Caco-2 (cell line): ENCODE data around the gene RUNX2. TPM values are rescaled to one million over a fixed set of nuclear protein-coding genes. Genes with fewer than 3 reads are reported as not detected.
A peak's percentile ranks its signal among the peaks of the same experiment; 100 is the strongest.

Experiments
- BruUV-seq: library from RNA; stranded (reverse); fragments of 400-500 nt; replicated peaks from 2 replicates; lab custom pipeline; 2021; lab: Mats Ljungman, UMichigan
- CTCF ChIA-PET: fragments of 300-600 bp; sonication (Branson Sonifier 250); formaldehyde crosslinking; loops from one replicate; lab custom pipeline; 2022; ENCODE audit warnings: antibody characterized with exemption; lab: Charles Lee
- POLR2A ChIA-PET: fragments of 300-600 bp; sonication (Branson Sonifier 250); formaldehyde crosslinking; loops from one replicate; lab custom pipeline; 2022; ENCODE audit warnings: antibody characterized with exemption; lab: Charles Lee
- DNase-seq, 2 experiments: peaks; one replicate each; pipeline versions ENCODE4 v3.0.0 to v3.0.0-alpha.2; 2020 to 2022
- H3K27me3 ChIP-seq: replicated peaks from 2 replicates; pipeline ENCODE4 v1.6.0; 2011; ENCODE audit warnings: low read length; ENCODE audit not compliant: control insufficient read depth, insufficient read depth
- H3K36me3 ChIP-seq: 2 replicates; pipeline ENCODE4 v1.5.1; 2011; ENCODE audit warnings: low read length; ENCODE audit not compliant: control insufficient read depth, insufficient read depth
- H3K4me1 ChIP-seq: fragments of 250-450 bp; sonication (Bioruptor Pico); 2 replicates; pipeline ENCODE4 v1.5.1; 2020; ENCODE audit warnings: mild to moderate bottlenecking
- H3K4me3 ChIP-seq: 2 replicates; pipeline ENCODE4 v1.5.1; 2011; ENCODE audit warnings: low read depth, mild to moderate bottlenecking, control low read depth, low read length
- H3K9me3 ChIP-seq: fragments of 250-450 bp; sonication (Bioruptor Pico); 2 replicates; pipeline ENCODE4 v1.5.1; 2020; ENCODE audit warnings: mild to moderate bottlenecking, moderate library complexity
- H3K27ac Mint-ChIP-seq: one replicate; pipeline ENCODE4 v1.8.0; 2022; ENCODE audit warnings: mixed read lengths; ENCODE audit not compliant: unreplicated experiment
- H3K27me3 Mint-ChIP-seq: one replicate; pipeline ENCODE4 v1.8.0; 2022; ENCODE audit warnings: mixed read lengths; ENCODE audit not compliant: insufficient read depth, unreplicated experiment
- H3K36me3 Mint-ChIP-seq: one replicate; pipeline ENCODE4 v1.8.0; 2022; ENCODE audit warnings: mild to moderate bottlenecking, mixed read lengths; ENCODE audit not compliant: insufficient read depth, unreplicated experiment
- H3K4me1 Mint-ChIP-seq: one replicate; pipeline ENCODE4 v1.8.0; 2022; ENCODE audit warnings: low read depth, mixed read lengths; ENCODE audit not compliant: unreplicated experiment
- H3K4me3 Mint-ChIP-seq: one replicate; pipeline ENCODE4 v1.8.0; 2022; ENCODE audit warnings: mild to moderate bottlenecking, moderate library complexity, mixed read lengths; ENCODE audit not compliant: unreplicated experiment
- H3K9me3 Mint-ChIP-seq: one replicate; pipeline ENCODE4 v1.8.0; 2022; ENCODE audit warnings: mixed read lengths; ENCODE audit not compliant: unreplicated experiment
- CTCF ChIP-seq, 2 experiments: fragments of 200-600 bp in 1 of 2; IDR thresholded peaks; 1 replicate in 1 of 2; 2 replicates in 1 of 2; pipeline versions ENCODE4 v1.5.1 to v1.8.0; 2011 to 2022; ENCODE audit warnings: antibody characterized with exemption in 1 of 2, control low read depth in 1 of 2, inconsistent platforms in 1 of 2, low read depth in 1 of 2, low read length in 1 of 2, mild to moderate bottlenecking in 1 of 2, moderate library complexity in 1 of 2; ENCODE audit not compliant: insufficient read depth in 1 of 2, severe bottlenecking in 1 of 2, unreplicated experiment in 1 of 2
- intact Hi-C: fragments of 100-400 bp; cut with micrococcal nuclease; formaldehyde crosslinking; loops from one replicate; pipeline ENCODE4 v1.10.0; 2022; ENCODE audit not compliant: unreplicated experiment
- total RNA-seq: library from RNA; stranded (reverse); gene quantifications from 2 replicates; pipeline ENCODE4 v1.2.3, GENCODE V29; 2022

The RUNX2 gene
- total RNA-seq, 1 experiment from 2014 or later: not detected

DNA sequence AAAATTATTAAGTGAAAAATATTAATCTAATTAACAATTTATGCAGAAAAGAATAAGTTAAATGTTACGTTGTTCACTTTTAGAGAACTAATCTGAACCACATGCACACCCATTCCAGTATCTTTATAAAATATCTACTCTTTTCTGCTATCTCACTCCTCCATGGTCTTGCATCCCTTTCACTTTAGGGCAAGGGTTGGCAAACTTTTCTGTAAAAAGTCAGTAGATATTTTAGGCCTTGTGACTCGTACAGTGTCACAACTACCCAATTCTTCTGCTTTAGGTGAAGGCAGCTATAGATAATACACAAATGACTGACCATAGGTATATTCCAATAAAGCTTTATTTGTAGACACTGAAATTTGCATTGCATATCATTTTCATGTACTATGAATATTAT is 89.3 kb downstream of the RUNX2 start:
- Mint-ChIP-seq H3K9me3 (no peaks in the 10 kb centered on the region), H3K4me1 (no peaks in the 10 kb centered on the region), H3K4me3 (no peak overlapping the region), H3K27me3 (peaks cover 31% of the 10 kb centered on the region), H3K27ac (no peak overlapping the region), H3K36me3 (no peaks in the 10 kb centered on the region)
- Histone ChIP-seq H3K36me3 (no peaks in the 10 kb centered on the region), H3K4me3 (no peak overlapping the region), H3K4me1 (peaks cover 7% of the 10 kb centered on the region; the same call in 1 of the 2 replicates), H3K9me3 (no peaks in the 10 kb centered on the region), H3K27me3 (peaks cover 11% of the 10 kb centered on the region)
- intact Hi-C loops: no loop called here
- CTCF ChIA-PET: interaction anchor here (0.5 kb wide), 1 partner anchor 194 kb away, joined by 3 read pairs; no protein-coding TSS in a partner anchor
- POLR2A ChIA-PET: no interaction called here
- DNase-seq: no peak
- BruUV-seq: no TSS peak
- no peak for TF ChIP-seq CTCF (IDR thresholded peaks at IDR 0.05; ENCODE audit: insufficient read depth in 1 of 2, low read depth in 1 of 2, low read length in 1 of 2, severe bottlenecking in 1 of 2, unreplicated experiment in 1 of 2)

- peaks cover 40% of the 10 kb centered on the region for H3K27me3 Mint-ChIP-seq
- peak overlapping the region; percentile 53 for H3K4me3 Mint-ChIP-seq
- peak; percentile 25 to 39 for TF ChIP-seq CTCF (IDR thresholded peaks at IDR 0.05; ENCODE audit: insufficient read depth in 1 of 2, low read depth in 1 of 2, low read length in 1 of 2, severe bottlenecking in 1 of 2, unreplicated experiment in 1 of 2)
- CTCF ChIA-PET: interaction anchor here (0.6 to 2.0 kb wide), 6 partner anchors 42 to 789 kb away, joined by 4 to 10 read pairs (median 7); partner anchors contain the start of gene SUPT3H
- no TSS peak for BruUV-seq
- no peaks in the 10 kb centered on the region for H3K36me3 Mint-ChIP-seq
- Histone ChIP-seq H3K36me3 (no peaks in the 10 kb centered on the region), H3K4me1 (peaks cover 7% of the 10 kb centered on the region; the same call in 1 of the 2 replicates), H3K9me3 (no peaks in the 10 kb centered on the region), H3K4me3 (no peak overlapping the region), H3K27me3 (peaks cover 13% of the 10 kb centered on the region)
- H3K4me1 Mint-ChIP-seq: no peaks in the 10 kb centered on the region
- H3K9me3 Mint-ChIP-seq: no peaks in the 10 kb centered on the region
- DNase-seq: peak; percentile 62 to 71
- POLR2A ChIA-PET: interaction anchor here (0.6 kb wide), 1 partner anchor 41 kb away, joined by 3 read pairs; no protein-coding TSS in a partner anchor
- no peak overlapping the region for H3K27ac Mint-ChIP-seq
- intact Hi-C loops: loop anchor here (1.0 kb wide), 1 partner anchor 764 kb away; no protein-coding TSS in a partner anchor
Observed at GRCh38 chr6:45419571-45420082, 91.5 kb downstream of the RUNX2 start.

DNA sequence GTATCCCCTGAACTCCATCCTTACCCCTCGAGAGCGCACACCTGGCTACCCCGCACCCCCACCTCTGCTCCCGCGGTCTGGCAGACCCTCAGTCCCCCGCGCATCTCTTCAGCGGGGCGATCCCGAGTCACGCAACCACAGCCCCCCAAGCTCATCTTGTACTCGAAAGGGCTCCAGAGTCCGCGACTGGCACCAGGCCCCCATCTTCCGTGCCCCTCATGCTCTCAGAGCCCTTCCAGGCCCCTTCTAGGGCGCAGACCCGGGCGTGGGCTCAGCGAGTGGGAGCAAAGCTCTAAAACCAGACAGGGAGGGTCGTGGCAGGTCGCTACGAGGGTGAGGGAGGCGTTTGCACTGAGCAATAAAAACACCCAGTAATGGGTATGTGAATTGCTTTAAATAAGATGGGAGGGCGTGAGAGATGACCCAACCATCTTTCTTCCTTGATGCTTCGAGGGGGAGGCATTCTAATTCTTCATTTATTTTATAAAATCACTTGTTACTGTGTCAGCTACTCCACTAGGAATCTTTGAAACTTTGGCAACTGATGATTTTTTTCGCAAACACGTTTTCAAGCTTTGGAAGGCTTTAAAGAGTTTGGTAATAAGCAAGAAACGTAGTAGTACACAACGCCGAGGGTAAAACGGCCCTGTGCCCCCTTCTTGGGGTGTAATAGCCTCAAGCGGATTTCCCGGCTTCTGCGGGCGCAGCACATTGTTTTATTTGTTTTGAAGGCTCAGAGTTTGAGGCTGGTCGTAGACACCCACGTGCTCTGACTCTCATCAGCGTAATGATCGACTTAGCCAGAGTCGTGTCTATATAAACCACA is 92.2 kb downstream of the RUNX2 start:
- Histone ChIP-seq H3K4me1 (peaks cover 7% of the 10 kb centered on the region; the same call in 1 of the 2 replicates), H3K36me3 (no peaks in the 10 kb centered on the region), H3K27me3 (peaks cover 13% of the 10 kb centered on the region), H3K9me3 (no peaks in the 10 kb centered on the region), H3K4me3 (no peak overlapping the region)
- Mint-ChIP-seq H3K4me3 (peak overlapping the region; percentile 53), H3K27me3 (peaks cover 36% of the 10 kb centered on the region), H3K9me3 (no peaks in the 10 kb centered on the region), H3K27ac (no peak overlapping the region), H3K36me3 (no peaks in the 10 kb centered on the region), H3K4me1 (no peaks in the 10 kb centered on the region)
- no TSS peak for BruUV-seq
- intact Hi-C loops: no loop called here
- no peak for TF ChIP-seq CTCF (IDR thresholded peaks at IDR 0.05; ENCODE audit: insufficient read depth in 1 of 2, low read depth in 1 of 2, low read length in 1 of 2, severe bottlenecking in 1 of 2, unreplicated experiment in 1 of 2)
- ChIA-PET CTCF (interaction anchor here (1.1 to 2.0 kb wide), 4 partner anchors 42 to 790 kb away, joined by 7 to 10 read pairs (median 8); partner anchors contain the start of gene SUPT3H), POLR2A (interaction anchor here (0.6 kb wide), 1 partner anchor 42 kb away, joined by 3 read pairs; no protein-coding TSS in a partner anchor)
- no peak for DNase-seq
